ENCODE results near the gene CCDC57. TPM values are rescaled to one million over a fixed set of nuclear protein-coding genes. Genes with fewer than 3 reads are reported as not detected.
"Not testable (repeated sequence)": the region's sequence is repeated elsewhere in the genome, so short reads cannot be mapped to it uniquely, and the experiment has no call there.

Gene CCDC57
- total RNA-seq, 1 donor from 2014 or later: 23.2 TPM

GRCh38 chr17:82152114-82152513 is 60.5 kb downstream of the CCDC57 start:
- peak; percentile 6 for ATAC-seq

DNA sequence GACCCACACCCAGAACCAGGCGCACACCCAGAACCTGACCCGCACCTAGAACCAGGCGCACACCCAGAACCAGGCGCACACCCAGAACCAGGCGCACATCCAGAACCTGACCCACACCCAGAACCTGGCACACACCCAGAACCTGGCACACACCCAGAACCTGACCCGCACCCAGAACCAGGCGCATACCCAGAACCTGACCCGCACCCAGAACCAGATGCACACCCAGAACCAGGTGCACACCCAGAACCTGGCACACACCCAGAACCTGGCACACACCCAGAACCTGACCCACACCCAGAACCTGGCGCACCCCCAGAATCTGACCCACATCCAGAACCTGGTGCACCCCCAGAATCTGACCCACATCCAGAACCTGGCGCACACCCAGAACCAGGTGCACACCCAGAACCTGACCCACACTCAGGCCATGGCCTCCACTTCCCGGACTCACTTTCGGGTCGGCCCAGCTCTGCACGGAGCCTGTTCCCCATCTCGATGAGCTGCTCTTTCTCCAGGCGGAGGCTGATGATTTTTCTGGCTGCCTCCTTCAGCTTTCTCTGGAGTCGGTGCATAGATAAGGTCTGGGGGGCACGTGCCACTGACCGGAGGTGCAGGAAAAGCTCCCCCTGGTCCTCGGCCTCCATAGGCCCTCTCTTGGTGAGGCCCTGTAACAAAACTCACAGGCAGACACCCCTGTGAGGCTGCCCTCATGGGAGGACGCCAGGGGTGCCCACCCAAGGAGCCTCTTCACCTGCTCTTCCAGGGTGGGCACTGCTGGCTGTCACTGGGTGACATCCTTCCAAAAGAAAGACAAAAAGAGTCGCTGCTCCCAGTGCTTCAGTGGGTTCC is 61.3 kb downstream of the CCDC57 start:
- ATAC-seq: no peak

DNA sequence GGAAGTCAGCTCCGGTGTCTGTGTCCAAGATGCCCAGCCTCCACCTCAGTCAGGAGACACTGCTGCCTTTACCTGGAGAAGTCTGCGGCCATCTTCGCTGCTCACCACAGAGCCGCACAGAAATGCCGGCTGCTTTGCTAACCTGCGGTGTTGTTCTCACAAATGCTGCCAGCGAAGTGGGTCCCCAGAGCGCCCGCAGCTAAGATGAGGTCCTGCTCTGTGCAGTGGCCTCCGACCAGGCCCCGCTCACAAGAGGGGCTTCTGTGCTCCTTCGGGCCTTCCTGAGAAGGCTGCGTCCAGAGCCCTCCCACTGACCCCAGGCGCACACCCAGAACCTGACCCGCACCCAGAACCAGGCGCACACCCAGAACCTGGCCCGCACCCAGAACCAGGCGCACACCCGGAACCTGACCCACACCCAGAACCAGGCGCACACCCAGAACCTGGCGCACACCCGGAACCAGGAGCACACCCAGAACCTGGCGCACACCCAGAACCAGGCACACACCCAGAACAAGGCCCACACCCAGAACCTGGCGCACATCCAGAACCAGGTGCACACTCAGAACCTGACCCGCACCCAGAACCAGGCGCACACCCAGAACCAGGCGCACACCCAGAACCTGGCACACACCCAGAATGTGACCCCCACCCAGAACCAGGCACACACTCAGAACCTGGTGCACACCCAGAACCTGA is 63.1 kb downstream of the CCDC57 start:
- ATAC-seq: no peak

- ATAC-seq: no peak
These were observed 63.6 kb downstream of the CCDC57 start for GRCh38 chr17:82148997-82149396.

DNA sequence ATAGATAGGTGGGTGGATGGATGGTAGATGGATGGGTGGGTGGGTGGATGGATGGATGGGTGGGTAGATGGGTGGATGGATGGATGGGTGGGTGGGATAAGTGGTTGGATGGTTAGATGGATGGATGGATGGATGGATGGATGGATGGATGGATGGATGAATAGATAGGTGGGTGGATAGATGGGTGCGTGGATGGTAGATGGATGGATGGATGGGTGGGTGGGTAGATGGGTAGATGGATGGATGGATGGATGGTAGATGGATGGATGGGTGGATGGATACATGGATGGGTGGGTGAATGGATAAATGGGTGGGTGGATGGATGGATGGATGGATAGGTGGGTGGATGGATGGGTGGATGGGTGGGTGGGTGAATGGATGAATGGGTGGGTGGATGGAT is 64.6 kb downstream of the CCDC57 start:
- no peak for ATAC-seq

- no peak for ATAC-seq
These were observed 65.7 kb downstream of the CCDC57 start for GRCh38 chr17:82146663-82147654.

GRCh38 chr17:82145550-82146155 is 67.0 kb downstream of the CCDC57 start:
- ATAC-seq: no peak

DNA sequence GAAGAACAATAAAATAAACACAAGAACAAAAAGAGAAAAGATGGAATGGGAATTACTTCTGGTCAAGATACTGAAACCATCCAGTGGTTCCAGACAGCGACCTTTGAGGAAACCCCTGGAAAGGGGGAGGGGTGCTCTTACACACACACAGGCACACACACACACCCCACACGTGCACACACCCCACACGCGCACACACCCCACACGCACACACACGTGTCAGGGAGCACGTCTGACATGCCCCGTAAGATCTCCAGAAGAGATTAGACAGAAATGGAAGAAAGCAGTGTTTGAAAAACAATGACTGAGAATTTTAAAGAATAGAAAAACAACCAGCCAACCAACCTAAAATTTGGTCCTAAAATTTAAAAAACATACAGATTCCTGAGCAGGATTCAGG is 69.3 kb downstream of the CCDC57 start:
- no peak for ATAC-seq

- not testable (repeated sequence) for ATAC-seq
These were observed 72.7 kb downstream of the CCDC57 start for GRCh38 chr17:82139961-82140360.

GRCh38 chr17:82138511-82138992 is 74.1 kb downstream of the CCDC57 start:
- ATAC-seq: no peak

DNA sequence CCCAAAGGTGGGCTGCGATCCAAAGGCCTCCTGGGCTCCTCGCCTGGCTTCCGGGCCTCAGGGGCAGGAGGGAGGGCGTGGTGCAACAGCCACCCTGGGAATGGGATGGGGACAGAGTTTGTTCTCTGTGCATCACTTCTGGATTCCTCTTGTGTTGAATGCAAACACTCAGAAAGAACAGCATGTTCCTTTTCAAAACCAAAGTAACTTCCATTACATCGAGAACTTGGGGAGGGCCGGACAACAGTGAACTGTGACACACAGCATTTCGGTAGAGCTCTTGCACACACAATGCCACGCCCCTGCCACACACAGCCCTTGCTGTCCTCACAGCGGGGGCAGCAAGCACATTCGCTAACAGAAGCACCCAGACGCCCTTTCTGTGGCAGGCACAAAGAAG is 78.5 kb downstream of the CCDC57 start:
- peak; percentile 68 for ATAC-seq

GRCh38 chr17:82133166-82133953 is 79.3 kb downstream of the CCDC57 start:
- ATAC-seq: peak; percentile 74

DNA sequence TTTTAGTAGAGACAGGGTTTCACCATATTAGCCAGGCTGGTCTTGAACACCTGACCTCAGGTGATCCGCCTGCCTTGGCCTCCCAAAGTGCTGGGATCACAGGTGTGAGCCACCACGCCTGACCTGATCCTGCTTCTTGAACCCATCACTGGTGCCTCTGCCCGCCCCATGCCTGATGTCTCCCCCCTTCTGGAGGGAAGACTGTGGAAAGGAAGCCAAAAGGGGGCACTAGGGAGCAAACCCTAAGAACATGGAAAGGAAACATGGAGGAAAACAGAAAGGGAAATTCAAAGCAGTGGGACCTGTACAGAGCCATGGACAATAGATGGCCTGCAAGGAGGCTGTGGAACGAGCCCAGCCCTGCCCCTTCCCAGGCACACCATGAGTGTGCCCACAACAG is 83.5 kb downstream of the CCDC57 start:
- ATAC-seq: no peak

- no peak for ATAC-seq
These were observed 84.4 kb downstream of the CCDC57 start for GRCh38 chr17:82128287-82128686.

- ATAC-seq: no peak
These were observed 84.9 kb downstream of the CCDC57 start for GRCh38 chr17:82127704-82128103.

DNA sequence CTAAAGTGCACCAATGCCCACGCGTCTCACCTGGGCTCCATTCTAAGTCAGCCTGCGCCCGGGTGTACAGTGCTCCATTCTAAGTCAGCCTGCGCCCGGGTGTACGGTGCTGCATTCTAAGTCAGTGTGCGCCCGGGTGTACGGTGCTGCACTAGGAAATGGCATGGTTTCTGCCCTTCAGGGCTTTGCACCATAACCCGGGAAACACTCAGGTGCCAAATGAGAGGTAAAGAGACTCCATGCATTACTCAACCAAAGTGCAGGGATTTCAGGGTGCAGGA is 85.4 kb downstream of the CCDC57 start:
- no peak for ATAC-seq

GRCh38 chr17:82126556-82127314 is 85.9 kb downstream of the CCDC57 start:
- ATAC-seq: no peak

DNA sequence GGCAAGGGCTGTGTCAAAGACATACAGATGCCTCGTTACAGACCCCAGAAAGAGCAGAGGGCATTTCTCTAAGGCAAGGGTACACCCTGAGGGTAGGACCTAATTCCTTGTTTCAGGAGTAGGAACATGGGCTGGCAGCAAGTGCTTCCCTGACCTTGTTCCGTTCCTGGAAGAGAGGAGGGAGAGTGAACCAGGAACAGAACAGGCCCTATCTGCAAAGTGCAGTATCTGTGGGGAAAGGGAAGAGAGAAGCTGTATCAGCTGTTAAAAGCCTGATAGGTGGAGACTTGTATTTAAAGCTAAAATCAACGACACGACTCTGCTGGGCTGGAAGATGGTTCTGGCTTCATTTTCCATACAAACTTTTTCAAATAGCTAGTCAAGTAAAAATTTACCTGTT is 88.5 kb downstream of the CCDC57 start:
- no peak for ATAC-seq

- no peak for ATAC-seq
These were observed 90.7 kb downstream of the CCDC57 start for GRCh38 chr17:82121660-82122629.

GRCh38 chr17:82121246-82121645 is 91.4 kb downstream of the CCDC57 start:
- no peak for ATAC-seq
